ENCODE measurements around the gene RFC3.

GRCh38 chr13:33776239-33776881, 41.6 kb upstream of the RFC3 start:
- TF ChIP-seq CTCF (conservative IDR thresholded peaks at IDR 0.05) = no peak
- no peak for TF ChIP-seq EZH2 (IDR thresholded peaks at IDR 0.05; ENCODE audit: low read depth)

Data from PC-9 (cell line).